Measurements from ENCODE around the gene CNNM2.
"Not testable (repeated sequence)": the region's sequence is repeated elsewhere in the genome, so short reads cannot be mapped to it uniquely, and the experiment has no call there.

Gene CNNM2

DNA sequence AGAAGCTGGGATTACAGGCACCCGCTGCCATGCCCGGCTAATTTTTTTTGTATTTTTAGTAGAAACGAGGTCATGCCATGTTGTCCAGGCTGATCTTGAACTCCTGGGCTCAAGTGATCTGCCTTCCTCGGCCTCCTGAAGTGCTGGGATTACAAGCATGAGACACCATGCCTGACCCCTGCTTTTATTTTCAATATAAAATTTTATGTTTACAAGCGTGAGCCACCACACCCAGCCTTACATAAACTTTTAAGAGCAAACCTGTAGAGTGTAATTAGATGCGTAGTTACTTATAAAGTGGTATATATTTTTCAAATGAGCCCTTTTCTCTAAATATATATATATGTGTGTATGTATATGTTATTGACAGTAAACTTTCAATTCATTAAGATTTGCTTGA, 8.7 kb downstream of the CNNM2 start:
- no peak for DNase-seq (ENCODE audit: low read depth in 2 of 2)

DNA sequence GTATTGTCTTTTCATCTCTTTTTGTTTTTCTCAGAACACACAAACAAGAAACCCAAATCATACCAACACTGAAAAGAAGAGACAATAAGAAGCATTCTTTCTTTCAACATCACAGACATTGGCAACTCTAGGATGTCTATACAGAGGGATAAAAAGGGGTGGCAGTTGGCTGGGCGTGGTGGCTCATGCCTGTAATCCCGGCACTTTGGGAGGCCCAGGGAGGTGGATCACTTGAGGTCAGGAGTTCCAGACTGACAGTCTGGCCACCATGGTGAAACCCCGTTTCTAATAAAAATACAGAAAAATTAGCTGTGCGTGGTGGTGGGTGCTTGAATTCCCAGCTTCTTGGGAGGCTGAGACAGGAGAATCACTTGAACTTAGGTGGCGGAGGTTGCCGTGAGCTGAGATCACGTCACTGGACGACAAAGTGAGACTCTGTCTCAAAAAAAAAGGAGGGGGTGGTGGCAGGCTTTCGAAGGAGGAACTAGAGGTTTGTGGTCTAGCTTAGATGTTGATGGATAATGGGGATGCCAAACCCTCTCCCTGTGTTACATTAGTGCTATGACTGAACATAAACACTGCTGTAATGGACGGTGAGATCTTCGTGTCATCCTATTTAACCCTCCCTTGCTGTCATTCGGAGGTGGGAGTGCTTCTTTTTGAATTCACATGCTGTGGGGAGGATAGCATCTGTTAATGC, 9.4 kb downstream of the CNNM2 start:
- no peak for DNase-seq (ENCODE audit: low read depth in 2 of 2)

DNA sequence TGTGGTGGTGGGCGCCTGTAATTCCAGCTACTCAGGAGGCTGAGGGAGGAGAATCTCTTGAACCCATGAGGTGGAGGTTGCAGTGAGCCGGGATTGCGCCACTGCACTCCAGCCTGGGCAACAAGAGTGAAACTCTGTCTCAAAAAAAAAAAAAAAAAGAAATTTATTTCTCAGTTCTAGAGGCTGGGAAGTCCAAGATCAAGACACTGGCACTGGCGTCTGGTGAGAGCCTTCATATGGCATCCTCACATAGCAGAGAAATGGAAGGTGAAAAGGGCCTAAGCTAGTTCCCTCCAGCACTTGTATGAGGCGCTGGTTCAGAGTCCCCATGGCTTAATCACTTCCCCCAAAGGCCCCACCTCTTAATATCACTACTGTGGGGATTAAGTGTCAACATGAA, 10.3 kb downstream of the CNNM2 start:
- not testable (repeated sequence) for DNase-seq (ENCODE audit: low read depth in 2 of 2)

DNA sequence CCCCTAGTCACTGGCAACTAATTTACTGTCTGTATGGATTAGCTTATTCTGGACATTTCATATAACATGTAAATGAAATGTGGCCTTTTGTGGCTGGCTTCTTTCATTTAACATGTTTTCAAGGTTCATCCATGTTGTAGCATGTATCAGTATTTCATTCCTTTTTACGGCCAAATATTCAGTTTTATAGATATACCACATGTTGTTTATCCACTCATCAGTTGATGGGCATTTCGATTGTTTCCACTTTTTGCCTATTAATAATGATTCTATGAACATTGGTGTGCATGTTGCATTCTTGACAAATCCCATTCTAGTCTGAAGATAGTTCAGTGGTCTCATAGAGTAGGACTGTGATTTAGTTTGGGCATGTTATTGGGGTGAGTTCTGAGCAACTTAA, 12.6 kb downstream of the CNNM2 start:
- DNase-seq (ENCODE audit: low read depth in 2 of 2): no peak

DNA sequence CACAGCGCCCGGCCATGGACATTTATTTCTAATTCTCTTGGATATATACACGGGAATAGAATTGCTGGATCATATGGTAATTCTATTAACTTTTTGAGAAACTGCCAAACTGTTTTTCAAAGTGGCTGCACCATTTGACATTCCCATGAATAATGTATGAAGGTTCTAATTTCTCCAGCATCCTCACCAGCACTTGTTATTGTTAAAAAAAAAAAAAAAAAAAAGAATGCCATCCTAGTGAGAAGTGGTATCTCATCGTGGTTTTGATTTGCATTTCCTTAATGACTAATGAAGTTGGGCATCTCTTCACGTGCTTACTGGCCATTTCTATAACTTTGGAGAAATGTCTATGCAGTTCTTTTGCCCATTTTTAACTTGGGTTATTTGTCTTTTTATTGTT, 13.5 kb downstream of the CNNM2 start:
- DNase-seq (ENCODE audit: low read depth in 2 of 2): no peak

DNA sequence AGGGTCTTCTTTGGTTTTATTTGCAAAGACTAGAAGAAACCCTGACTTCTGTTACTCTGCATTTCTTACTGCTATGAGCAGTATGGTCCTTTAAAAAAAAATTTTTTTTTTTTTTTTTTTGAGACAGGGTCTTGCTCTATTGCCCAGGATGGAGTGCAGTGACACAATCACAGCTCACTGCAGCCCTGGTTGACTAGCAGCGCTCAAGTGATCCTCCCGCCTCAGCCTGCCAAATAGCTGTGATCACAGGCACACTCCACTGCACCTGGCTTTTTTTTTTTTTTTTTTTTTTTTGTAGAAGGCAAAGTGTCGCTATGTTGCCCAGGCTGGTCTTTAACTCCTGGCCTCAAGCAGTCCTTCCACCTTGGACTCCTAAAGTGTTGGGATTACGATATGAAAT, 17.4 kb downstream of the CNNM2 start:
- DNase-seq (ENCODE audit: low read depth in 2 of 2): no peak

DNA sequence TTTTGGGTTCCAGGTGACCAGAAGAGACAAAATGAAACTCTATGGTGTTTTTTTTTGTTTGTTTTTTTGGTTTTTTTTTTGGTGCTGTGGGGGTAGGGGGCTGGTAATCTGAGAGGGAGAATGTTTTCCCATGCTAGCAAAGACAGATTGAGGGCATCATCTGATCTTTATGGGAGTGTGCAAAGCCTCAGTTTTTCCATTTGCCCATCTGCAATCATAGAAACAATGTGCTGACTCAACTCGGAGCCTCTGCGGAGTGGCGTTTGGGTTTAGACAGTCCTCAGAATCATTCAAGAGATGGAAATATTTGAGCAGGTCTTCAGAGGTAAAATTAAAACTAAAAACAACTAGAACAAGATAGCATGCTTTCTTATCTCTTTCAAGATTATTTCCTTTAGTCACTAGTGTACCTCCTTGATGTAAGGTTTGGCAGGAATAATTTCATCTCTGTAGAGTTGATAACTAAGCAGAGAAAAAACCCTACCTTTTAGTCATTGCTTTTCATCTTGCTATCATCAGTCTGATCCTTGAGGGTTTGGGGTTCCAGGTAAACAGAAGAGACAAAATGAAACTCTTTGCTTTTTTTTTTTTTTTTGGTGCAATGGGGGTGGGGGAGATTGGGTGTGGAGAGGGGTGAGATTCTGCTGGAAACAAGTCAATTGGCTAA, 18.0 kb downstream of the CNNM2 start:
- no peak for DNase-seq (ENCODE audit: low read depth in 2 of 2)

DNA sequence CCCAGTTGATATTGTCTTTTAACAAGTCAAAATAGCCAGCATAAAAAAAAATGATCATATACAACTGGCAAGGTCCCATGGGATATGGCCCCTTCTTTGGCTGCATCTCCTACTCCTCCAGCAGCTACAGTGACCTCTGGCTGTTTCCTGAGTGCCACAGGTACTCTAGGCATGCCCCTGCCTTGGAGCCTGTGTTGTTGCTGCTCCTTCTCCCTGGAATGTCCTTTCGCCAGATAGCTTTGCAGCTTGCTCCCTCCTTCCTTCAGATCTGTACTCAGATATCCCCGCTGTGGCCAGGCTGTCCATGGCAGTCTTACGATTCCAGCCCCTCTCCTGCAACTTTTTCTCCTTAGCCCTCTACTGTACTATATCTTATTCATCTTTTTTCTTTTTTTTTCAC, 23.3 kb downstream of the CNNM2 start:
- no peak for DNase-seq (ENCODE audit: low read depth in 2 of 2)

DNA sequence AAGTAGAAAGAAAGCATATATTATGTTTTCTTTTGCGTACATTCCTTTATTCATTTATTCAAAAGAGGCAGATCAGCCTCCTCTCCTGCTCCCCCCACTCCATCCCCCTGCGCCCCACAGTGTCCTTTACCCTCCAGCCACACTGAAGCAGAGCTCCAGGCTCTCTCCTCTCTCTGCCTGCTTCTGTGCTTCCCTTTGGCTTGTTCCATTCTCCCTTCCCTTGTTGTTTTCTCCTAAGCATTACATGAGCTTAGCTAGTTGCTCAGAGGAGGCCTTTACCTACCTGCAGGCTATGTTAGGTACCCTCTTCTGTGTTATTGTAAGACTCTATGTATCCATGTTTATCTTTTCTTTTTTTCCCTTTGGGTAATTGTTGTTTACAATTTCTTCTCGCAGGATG, 27.4 kb downstream of the CNNM2 start:
- no peak for DNase-seq (ENCODE audit: low read depth in 2 of 2)

DNA sequence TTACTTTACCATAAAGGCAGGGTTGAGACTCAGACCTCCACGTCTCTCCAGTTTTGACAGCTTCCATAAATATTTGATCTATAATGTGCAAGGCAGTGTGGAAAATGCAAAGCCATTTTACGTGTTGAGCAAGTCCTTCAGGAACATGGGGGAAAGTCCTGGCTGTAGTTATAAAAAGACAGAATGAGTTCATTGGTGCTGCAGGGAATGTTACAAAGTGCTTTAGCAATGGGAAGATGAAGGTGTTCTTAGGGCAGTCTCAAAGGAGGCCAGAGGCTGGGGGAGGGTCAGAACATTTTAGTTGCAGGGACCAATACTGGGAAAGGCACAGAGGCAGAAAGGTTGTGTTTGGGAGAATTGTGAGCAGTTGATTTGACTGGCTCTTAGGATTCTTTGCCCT, 27.9 kb downstream of the CNNM2 start:
- DNase-seq (ENCODE audit: low read depth in 2 of 2): no peak

DNA sequence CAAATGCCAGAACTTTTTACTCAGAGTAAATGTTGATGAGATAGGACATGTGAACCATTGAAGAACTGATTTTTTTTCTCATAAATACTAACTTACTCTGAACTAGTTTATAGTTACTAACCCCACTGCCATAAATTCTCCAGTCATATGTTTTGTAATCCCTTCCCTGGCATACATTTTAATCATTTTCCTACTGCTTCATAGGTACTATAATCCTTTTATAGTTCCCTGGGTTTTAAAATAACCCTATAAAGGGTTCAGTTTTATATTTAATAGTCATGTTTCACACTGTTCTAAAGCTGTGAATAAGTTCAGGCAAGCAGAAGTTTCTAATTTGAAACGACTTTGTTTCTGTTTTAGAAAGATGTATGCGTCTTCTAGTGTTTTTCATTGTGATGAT, 28.9 kb downstream of the CNNM2 start:
- DNase-seq (ENCODE audit: low read depth in 2 of 2): no peak

DNA sequence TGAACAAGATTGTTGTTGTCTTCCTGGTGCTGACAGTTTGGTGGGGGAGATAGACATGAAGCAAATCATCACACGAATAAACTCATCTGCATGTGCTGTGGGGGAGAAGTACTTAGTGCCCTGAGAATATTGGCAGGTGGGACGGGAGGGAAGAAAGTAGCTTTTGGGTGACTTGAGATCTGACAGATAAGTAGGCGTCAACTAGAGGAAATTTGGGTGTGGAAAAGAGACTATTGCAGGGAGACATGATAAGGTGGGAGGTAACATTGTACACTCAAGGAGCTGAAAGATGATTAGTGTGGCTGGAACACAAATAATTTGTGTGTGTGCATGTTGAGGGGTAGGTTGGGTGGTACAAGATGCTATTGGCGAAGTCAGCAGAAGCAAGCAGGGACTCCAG, 30.1 kb downstream of the CNNM2 start:
- no peak for DNase-seq (ENCODE audit: low read depth in 2 of 2)

DNA sequence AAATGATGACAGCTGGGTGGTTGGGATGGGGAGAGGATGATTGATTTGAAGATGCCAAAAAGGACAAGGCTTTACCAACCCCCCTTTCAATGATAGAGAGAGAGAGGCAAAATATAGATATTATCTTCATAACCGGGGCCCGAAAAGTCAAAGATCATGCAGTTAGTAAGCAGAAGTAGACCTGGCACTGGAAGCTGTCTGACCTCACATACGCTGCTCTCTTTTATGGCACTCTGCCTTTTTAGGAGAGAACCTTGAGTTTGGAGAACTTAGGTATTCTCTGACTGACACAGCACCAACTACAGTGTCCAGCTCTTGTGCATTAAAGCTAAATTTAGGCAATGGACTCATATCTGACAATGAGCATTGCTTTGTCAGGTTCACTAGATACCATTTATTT, 30.7 kb downstream of the CNNM2 start:
- DNase-seq (ENCODE audit: low read depth in 2 of 2): no peak

DNA sequence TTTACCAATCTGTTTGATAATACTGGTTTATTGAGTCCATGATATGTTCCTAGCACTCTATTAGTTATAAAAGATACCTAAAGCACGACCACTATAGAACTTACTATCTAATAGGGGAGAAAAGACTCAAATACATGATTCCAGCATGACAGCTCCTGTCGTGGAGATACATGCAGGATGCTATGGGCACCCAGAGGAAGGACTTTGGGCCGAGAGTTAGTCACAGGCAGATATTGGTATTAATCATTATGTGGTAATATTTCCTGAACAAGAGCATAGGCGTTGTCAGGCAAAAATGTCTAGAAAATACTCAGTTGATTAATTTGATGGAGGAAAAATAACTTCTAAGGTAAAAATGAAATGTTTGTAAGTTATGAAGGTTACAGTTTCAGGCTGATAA, 31.8 kb downstream of the CNNM2 start:
- no peak for DNase-seq (ENCODE audit: low read depth in 2 of 2)

DNA sequence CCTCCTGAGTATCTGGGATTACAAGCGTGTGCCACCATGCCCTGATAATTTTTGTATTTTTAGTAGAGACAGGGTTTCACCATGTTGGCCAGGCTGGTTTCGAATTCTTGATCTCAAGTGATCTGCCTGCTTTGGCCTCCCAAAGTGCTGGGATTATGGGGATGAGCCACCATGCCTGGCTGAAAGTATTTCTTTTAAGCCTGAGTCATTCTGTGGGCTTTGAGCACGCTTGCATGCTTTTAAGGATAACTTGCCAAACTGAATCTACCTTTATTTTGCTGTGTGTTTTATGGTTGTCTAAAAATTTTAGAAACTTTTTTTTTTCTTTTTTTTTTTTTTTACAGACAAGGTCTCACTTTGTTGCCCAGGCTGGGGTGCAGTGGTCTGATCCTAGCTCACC, 33.2 kb downstream of the CNNM2 start:
- no peak for DNase-seq (ENCODE audit: low read depth in 2 of 2)

DNA sequence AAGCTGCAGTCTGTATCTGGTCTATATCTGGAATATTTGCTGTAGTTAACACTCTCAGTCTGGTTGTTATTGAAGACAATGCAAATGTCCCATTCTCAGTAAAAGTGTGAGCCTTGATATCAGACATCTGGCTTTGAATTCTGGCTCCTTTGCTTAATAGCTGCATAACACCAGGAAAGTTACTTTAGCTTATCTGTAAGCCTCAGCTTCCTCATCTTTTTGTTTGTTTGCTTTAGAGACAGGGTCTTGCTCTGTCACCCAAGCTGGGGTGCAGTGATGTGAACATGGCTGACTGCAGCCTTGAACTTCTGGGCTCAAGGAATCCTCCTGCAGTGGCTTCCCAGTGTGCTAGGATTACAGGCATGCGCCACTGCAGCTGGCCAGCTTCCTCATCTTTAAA, 41.3 kb downstream of the CNNM2 start:
- DNase-seq (ENCODE audit: low read depth in 2 of 2): no peak

DNA sequence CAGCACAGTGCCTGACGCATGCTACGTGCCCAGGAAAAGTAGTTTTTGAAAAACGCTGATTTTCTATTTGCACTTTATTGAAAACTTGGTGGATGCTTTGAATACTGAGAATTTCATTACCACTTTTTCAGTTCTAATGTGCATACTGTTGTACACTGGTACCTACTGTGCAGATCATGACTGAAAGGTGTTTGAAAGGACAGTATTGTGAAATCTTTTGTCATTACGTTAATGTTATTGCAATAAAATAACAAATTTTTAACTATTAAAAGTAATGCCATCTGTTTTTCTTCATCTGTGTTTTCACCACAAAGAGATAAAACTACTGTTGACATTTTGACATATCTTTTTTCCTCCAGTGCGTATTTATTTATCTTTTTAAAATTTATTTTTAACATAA, 42.1 kb downstream of the CNNM2 start:
- DNase-seq (ENCODE audit: low read depth in 2 of 2): no peak

DNA sequence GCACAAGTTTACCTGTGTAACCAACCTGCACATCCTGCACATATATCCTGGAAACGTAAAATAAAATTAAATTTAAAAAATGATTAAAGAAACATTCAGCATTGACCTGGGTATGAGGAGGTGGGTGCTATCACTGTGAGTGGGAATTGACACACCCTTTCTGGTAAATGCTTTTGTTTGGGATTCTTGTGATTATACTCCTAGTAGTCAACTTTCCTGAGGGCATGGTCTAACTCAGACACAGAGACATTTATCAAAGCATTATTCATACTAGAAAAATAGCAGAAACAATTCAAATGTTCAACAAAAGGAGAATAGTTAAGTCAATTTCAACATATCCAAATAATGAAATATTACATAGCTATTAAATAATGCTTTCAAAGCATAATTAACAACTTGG, 44.2 kb downstream of the CNNM2 start:
- no peak for DNase-seq (ENCODE audit: low read depth in 2 of 2)

DNA sequence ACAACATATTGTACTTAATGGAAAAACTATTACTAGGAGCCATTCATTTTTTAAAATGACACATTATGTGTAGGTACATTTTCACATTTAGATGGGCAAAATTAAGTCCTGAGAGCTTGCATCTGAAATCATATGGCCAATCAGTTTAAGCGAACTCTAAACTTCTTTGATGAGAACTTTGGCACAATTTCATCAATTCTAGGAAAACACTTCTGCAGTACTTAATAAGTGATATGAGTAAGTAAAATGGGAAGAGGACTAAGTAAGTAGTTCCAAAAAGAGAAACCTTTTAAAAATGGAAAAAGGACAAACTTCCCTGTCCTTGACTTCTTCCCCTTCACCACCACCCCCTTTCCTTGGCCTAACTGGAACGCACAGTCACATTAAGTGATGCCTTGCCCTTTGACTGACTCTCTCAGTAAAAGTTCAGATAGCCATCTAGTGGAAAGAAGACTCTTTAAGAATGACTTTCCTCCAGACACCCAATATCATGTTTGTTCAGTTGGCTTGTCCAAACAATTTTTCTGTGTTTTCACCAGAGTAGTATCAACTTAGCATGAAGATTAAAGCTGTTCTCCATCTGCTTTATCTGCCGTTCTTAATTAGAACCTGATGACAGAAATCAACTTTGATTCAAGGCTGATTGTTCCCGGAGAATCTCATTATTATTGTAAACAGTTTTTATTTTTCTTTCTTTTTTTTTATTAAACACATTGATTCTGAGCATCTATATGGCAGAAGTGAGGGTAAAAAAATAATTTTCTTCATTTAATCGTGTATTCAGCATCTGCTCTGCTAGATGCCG, 45.1 kb downstream of the CNNM2 start:
- no peak for DNase-seq (ENCODE audit: low read depth in 2 of 2)

DNA sequence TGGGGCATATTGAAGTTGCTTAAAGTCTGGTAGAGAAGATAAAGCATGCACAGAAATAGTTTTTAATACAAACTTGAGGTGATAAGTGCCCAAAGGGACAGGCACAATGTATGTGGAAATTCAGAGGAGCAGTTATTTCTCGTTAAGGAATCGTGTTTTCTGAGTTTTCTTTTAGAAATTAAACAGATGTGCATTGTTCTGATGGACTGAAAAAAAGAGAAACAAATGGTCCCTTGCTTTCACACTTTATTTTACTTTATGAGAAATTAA, 45.6 kb downstream of the CNNM2 start:
- DNase-seq (ENCODE audit: low read depth in 2 of 2): no peak

DNA sequence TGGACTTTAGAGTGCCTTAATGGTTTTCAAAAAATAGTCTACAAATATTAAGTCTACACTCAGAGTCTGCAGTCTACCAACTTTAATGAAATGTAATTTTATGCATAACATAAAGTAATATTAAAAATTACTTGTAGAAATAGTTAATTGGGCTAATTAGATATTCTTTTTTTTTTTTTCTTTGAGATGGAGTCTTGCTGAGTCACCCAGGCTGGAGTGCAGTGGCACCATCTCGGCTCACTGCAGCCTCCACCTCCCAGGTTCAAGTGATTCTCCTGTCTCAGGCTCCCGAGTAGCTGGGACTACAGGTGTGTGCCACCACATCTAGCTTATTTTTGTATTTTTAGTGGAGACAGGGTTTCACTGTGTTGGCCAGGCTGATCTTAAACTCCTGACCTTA, 46.0 kb downstream of the CNNM2 start:
- DNase-seq (ENCODE audit: low read depth in 2 of 2): not testable (repeated sequence)

DNA sequence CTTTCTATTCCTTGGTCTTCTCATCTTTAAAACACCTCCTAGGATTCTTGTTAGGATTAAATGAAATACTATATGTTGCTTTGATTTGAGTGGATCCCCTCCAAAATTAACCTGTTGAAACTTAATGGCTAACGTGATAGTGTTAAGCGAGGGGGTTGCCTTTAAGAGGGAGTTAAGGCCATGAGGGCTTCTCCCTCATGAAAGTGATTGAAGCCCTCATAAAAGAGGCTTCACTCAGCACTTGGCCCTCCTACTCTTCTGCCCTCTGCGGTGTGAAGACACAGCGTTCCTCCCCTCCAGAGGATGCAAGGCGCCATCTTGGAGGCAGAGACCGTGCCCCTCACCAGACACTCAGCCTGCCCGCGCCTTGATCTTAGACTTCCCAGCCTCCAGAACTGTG, 46.6 kb downstream of the CNNM2 start:
- DNase-seq (ENCODE audit: low read depth in 2 of 2): no peak

DNA sequence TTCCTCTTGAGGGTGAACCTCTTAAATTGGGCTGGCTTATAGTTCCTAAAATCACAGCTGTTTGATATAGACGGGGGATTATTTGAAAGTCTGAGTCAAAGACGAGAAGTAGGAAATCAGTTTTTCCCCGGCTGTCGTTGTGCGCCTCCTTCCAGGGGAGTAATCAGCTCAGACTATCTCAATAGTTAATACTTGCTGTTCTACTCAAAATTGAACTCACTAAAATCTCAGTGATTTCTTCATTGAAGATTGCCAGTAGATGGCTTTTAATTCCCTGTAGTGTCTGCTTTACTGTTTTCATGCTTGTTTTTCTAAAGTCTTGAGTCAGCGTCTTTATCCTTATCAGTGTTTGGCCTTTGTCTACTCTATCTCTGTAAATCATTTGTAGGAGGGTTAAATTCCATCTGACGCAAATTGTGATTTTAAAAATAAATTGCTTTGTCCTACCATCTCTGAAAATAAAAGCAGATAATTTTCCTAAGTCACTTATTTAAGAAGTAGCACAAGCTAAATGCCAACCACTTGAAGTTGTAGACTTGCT, 47.3 kb downstream of the CNNM2 start:
- DNase-seq (ENCODE audit: low read depth in 2 of 2): no peak

Measured in fibroblast of skin of left biceps (primary cell).